NCI-H1436 (cell line): Measurements from ENCODE around the gene GSC.
"Not testable (repeated sequence)": the region's sequence is repeated elsewhere in the genome, so short reads cannot be mapped to it uniquely, and the experiment has no call there.

ENCODE experiments used
- DNase-seq: peaks from one replicate; lab custom pipeline; 2025; lab: John Stamatoyannopoulos, UW

GSC gene

DNA sequence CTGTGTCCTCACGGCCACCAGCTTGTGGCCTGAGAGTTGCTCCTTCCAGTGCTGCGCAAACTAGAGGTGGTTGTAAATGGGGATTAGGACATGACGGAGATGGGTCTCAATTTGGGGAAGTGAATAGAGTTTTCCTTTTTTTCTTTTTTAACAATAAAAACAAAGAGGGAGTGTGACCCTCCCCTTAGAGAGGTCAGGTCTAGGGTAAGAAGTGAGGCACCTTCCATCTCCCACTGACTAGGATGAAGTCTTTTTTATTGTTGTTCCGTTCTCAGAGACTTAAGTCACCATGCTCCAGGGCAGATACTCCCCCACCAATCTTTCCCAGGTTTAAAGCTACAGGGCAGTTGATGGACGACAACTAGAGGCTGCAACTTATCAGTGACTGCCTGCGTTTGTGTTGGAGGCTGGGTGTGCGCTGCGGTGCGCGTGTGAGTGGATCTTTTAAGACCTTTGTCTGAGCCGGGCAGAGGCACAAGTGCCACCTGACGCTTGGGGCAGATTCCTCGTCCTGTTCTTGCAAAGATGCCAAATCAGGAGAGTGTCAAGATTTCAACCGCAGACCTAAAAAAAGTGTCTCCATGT, 2.1 kb upstream of the GSC start:
- DNase-seq = no peak

- DNase-seq = no peak
These were observed 1.4 kb upstream of the GSC start for GRCh38 chr14:94771158-94771905.

GRCh38 chr14:94770815-94771157, 873 bp upstream of the GSC start:
- DNase-seq = no peak

DNA sequence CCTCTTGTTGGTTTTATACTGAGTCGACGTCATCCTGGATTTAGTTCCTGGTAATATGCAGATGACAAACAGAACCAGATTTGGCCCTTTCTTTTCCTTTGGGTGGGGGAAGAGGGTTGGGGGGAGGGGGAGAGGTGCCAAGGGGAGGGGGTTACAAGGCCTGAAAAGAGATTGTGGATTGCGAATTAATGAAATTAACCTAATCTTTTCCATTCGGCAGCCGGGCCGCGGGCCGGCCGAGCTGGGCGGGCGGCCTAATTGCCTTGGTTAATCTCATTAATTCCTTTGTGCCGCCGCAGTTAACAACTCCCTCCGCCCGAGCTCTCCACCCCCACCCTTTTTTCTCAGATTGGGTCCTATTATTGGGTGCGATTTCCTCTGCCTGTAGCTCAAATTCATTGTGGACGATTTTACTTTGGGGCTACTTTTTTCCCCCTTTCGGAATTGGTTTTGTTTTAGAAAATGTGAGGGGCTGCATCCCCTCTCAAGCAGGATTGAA, 387 bp upstream of the GSC start:
- DNase-seq = no peak

GRCh38 chr14:94768521-94769390, 1.2 kb downstream of the GSC start:
- DNase-seq = no peak

DNA sequence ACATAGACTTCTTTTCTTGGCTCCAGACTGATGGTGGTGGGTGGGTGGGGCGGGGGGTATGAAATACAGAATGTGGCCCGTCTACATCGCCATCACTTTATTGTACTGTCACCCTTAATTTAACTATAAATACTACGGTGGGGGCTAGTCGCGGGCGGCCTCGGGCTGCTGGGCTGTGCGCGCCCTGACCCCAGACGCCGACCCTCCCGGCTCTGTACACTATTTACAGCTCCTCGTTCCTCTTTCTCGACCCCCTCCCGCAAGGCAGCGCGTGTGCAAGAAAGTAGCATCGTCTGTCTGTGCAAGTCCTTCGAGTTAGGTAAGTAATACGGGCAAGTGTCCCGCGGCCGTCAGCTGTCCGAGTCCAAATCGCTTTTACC, 1.8 kb downstream of the GSC start:
- no peak for DNase-seq

GRCh38 chr14:94767321-94767878, 2.5 kb downstream of the GSC start:
- no peak for DNase-seq

- no peak for DNase-seq
These were observed 5.3 kb downstream of the GSC start for GRCh38 chr14:94764573-94764972.

DNA sequence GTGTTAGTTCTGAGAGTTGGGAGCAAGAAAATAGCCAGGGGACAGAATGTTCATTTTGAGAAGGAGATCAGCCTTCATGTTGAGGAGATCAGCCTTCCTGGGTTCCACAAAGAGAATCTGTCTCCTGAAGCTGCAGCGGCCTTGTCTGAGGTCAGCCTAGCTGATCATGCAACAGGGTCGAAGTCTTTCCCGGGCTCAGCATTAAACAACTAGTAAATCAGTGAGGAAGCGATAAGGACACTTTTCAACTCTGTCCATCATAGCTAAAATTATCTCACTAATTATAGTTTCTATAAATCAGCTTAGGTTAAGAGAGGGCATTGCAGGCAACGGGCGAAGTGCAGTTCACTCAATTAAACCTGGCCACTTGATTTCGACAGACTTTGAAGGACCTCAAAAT, 7.5 kb downstream of the GSC start:
- DNase-seq = no peak

DNA sequence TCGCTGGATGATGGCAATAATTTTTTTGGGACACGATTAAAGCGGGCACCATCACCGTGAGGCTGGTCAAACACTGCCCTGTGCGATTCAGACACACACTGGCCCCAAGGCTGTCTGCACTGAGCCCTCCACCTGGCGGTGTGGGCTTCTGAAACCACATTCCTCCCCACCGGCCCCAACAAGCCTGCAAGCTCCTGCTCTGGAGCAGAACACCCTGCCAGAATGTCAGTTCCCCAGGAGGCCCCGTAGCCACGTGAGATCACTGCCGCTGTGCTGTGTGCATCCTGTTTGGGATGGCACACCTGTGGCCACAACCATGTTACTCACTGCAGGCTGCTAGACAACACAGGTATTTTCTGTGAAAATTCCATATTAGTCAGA, 7.9 kb downstream of the GSC start:
- DNase-seq = no peak

GRCh38 chr14:94761348-94761996, 8.4 kb downstream of the GSC start:
- no peak for DNase-seq

DNA sequence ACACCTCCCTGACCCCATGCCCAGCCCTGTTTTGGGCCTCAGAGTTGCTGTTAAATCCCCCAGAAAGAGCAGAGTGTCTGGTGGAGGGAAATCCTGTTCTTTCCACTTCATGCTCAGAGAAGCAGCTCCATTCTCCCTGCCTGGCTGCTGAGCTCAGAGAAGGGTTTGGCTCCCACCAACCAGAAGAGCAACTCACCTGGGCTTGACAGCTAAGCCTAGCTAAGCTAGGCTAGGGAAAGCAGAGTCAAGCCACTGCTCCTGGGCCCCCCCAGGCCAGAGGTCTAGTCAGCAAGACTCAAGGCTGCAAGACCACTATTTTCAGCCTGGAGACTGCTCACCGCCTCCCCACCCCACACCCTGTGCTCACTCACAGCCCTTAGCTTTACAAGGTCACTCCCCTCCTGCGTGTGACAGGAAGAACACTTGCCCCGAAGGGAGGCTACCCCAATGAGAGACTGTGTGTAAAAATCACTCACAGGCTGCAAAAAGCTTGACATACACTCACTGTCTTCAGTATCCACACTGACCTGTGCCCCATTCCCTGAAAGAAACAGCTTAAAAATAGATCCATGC, 13.5 kb downstream of the GSC start:
- no peak for DNase-seq

DNA sequence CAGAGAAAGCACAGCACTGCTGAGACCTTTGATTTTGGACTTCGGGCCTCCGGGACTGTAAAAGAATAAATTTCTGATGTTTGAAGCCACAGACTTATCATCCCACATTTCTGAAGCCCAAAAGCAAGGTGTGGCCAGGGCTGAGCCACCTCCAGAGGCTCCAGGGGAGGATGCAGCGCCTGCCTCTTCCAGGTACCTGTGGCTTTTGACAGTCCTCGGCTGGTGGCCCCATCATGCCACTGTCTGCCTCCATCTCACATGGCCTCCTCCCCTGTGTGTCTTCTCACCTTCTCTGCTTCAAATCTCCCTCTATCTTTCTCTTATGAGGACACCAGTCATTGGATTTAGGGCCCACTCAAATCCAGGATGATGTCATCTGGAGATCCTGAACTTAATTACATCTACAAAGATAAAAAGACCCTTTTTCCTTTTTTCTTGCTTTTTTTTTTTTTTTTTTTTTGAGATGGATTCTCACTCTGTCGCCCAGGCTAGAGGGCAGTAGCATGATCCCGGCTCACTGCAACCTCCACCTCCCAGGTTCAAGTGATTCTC, 15.4 kb downstream of the GSC start:
- DNase-seq = no peak

DNA sequence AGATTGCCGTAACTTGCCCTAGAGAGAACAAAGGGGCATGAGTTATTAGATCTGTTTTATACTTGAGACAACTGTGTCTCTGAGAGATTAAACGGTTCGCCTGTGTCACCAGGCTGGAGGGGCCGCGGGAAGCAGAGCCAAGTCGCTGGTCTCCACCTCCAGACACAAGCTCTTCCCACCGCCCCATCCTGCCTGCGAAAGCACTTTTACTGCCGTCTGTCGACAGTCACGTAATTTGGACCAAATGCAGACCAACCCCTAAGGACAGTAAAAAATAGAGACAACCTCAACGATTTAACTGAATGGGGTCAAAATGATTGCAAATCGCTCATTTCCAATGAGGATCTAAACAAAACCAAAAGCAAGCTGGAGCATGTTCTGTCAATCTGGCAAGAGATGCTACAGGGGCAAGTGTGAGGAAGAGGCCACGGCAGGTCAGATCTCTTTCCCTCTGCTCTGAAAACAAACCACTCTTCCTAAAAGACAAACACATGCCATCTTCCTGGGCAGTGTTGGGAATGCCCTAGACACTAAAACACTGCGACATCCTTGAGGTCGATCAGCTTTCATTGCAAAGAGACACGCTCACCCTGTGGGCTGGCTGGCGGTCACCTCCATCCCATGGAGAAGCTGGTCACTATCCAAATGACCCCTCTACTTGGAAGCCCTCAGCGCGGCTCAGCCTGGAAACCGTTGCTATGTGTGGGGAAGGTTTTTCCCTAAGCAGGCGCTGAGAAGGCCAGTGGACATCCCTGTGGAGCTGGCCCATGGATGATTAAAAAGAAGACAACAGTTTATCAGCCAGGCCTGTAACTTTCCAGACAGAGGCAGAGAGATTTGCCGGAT, 17.1 kb downstream of the GSC start:
- DNase-seq = no peak

DNA sequence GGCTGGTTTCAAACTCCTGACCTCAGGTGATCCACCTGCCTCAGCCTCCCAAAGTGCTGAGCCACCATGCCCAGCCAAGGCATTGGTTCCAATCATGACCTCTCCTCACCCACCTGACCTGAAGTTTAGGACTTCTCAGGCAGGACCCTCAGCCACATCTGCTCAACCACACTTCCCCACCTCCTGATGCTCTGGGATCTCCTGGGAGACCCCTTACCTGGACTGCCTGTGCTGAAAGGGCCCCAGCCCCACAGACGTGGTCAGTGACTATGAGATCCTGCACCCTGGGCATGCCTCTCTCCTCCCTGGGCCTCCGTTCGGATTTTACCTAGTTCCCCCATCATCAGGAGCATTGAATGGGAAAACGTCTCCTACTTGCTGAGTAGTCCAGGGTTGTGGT, 18.0 kb downstream of the GSC start:
- DNase-seq = no peak

DNA sequence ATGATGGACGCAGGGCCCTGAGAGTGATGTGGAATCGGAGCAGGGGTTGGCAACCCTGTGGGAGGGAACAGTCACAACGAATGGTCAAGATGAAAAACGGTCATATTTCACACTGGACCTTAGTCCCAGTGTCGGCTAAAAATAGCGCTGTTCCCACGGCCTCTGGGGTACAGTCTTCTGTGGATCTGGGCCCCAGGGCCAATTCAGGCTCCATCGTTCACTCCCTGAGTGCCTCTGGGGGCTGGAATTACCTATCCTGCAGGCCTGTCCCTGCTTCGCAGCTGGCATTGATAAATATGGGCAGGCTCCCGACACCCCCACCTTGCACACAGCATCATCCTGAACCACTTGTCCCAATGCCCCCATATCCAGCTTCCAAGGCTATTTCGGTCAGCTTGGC, 18.6 kb downstream of the GSC start:
- no peak for DNase-seq

- no peak for DNase-seq
These were observed 19.5 kb downstream of the GSC start for GRCh38 chr14:94750371-94750770.

DNA sequence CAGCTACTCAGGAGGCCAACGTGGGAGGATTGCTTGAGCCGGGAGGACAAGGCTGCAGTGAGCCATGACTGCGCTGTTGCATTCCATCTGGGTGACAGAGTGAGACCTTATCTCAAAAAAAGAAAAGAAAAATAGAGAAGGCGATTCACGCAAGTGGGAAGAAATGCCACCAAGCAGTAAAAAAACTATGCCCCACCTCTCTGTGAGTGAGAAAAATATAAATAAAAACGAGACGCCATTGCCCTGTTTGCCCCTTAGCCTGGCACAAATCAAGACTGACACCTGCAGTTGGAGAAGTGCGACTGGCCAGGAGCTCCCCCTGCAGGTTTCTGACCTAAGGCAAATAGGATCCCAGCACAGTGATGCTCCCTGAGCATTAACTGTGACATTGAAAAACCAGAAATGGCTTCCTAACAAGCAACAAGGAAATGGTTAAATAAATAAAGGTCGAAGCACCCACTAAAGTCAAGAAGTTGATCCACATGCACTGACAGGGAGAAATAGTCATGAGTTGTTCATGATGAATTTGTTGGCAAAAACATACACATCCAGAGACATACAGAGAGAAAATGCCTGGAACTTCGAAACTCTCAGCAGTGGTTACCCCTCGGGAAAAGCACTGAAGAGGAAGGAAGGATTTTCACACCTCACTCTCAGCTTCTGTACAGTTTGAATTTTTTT, 21.1 kb downstream of the GSC start:
- peak; percentile 42 for DNase-seq

DNA sequence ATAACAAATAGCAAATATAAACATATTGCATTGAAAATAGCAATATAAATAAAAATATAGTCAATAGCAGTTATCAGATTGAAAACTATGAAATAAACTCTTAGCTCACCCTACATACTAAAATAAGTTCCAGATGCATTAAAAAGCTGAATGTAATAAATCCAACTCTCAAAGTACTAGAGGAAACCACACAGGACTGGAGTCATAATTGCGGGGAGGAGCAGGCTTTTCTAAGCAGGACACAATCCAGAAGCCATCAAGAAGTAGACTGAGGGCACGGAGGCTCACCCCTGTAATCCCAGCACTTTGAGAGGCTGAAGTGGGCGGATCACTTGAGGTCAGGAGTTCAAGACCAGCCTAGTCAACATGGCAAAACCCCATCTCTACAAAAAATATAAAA, 22.2 kb downstream of the GSC start:
- no peak for DNase-seq

DNA sequence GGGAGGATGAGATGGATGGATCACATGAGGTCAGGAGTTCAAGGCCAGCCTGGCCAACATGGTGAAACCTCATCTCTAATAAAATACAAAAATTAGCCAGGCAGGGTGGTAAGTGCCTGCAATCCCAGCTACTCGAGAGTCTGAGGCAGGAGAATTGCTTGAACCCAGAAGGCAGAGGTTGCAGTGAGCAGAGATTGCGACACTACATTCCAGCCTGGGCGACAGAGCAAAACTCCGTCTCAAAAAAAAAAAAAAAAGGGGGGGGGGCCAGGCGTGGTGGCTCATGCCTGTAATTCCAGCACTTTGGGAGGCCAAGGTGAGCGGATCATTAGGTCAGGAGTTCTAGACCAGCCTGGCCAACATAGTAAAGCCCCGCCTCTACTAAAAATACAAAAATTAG, 22.8 kb downstream of the GSC start:
- DNase-seq = not testable (repeated sequence)
